Small intestine (tissue), 7 donors: ENCODE data around the gene ROBO2. TPM values are rescaled to one million over a fixed set of nuclear protein-coding genes. Genes with fewer than 3 reads are reported as not detected.

Source experiments
- DNase-seq, 2 donors: peaks; one replicate each; pipeline versions ENCODE4 v3.0.0 to v3.0.0-alpha.2; 2013
- FAIRE-seq: peaks from 2 replicates; lab custom pipeline; 2012; peaks lifted over from hg19 to GRCh38; lab: Jason Lieb, UNC
- H3K27ac ChIP-seq, 3 donors: one replicate each; pipeline ENCODE4 v1.5.1; 2013; ENCODE audit warnings: low read length in 2 of 3, mild to moderate bottlenecking in 2 of 3, control low read depth in 1 of 3, inconsistent platforms in 1 of 3, low read depth in 1 of 3, moderate library complexity in 1 of 3
- H3K27me3 ChIP-seq, 3 donors: one replicate each; pipeline ENCODE4 v1.6.1; 2013; ENCODE audit warnings: low read length in 3 of 3, inconsistent platforms in 1 of 3; ENCODE audit not compliant: control insufficient read depth in 3 of 3, insufficient read depth in 3 of 3
- H3K36me3 ChIP-seq, 3 donors: one replicate each; pipeline ENCODE4 v1.6.1; 2013; ENCODE audit warnings: low read length in 3 of 3, inconsistent platforms in 1 of 3, low read depth in 1 of 3, mild to moderate bottlenecking in 1 of 3, moderate library complexity in 1 of 3; ENCODE audit not compliant: control insufficient read depth in 3 of 3, insufficient read depth in 2 of 3
- H3K4me1 ChIP-seq, 3 donors: one replicate each; pipeline ENCODE4 v1.6.1; 2013; ENCODE audit warnings: low read length in 2 of 3, inconsistent platforms in 1 of 3, low read depth in 1 of 3, mild to moderate bottlenecking in 1 of 3, moderate library complexity in 1 of 3; ENCODE audit not compliant: control insufficient read depth in 3 of 3, insufficient read depth in 2 of 3
- H3K4me3 ChIP-seq, 3 donors: one replicate each; pipeline ENCODE4 v1.5.1; 2013; ENCODE audit warnings: low read length in 3 of 3, control low read depth in 1 of 3, inconsistent platforms in 1 of 3, low read depth in 1 of 3, mild to moderate bottlenecking in 1 of 3, moderate library complexity in 1 of 3
- H3K9me3 ChIP-seq, 2 donors: one replicate each; pipeline ENCODE4 v1.6.1; 2013; ENCODE audit warnings: low read depth in 1 of 2, low read length in 1 of 2; ENCODE audit not compliant: control insufficient read depth in 2 of 2, insufficient read depth in 1 of 2
- WGBS, 3 donors: extraction: QIAGEN DNeasy Blood & Tissue Kit; methylation state at CpG; one replicate each; pipeline ENCODE4 v1.1.7; 2013; 5-methylcytosine and 5-hydroxymethylcytosine counted together
- polyA plus RNA-seq, 4 donors: library from polyadenylated mRNA; stranded (reverse) in 3 of 4; unstranded in 1 of 4; fragments of 200-250 nt in 3 of 4; fragments of 120-200 nt in 1 of 4; gene quantifications; one replicate each; pipeline versions ENCODE4 v1.2.1 to v1.2.3, GENCODE V29; 2013
- donor health status: healthy with polysubstance abuse.
- donor health status: control.
- donor health status: control.
- donor health status: Bipolar disorder and iron deficiency.
- donor health status: healthy.

The ROBO2 gene
- polyA plus RNA-seq, 4 donors: under 0.01 to 19.9 (median 1.7) TPM; not detected in 1

DNA sequence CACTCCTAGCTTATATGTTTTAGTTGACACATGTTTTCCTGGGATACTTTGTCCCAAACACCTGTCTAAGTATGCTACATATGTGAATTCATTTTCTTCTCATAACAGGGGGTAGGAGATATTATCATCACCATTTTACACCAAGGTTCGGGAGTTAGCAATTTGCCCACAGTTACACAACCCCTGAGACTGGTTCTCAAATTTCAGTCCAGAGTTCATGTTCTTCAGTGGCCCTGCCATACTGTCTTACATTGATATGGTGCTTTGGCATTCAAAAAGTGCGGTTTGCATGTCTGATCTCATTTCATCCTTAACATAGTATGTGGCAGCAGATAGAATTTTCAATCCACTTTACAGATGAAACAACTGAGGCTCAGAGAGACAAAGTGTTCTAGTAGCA lies 38.4 kb downstream of the ROBO2 start:
- no peak for FAIRE-seq
- H3K4me1 ChIP-seq: peaks cover 0 to 11% (median 0%) of the 10 kb centered on the region in 3 donors

DNA sequence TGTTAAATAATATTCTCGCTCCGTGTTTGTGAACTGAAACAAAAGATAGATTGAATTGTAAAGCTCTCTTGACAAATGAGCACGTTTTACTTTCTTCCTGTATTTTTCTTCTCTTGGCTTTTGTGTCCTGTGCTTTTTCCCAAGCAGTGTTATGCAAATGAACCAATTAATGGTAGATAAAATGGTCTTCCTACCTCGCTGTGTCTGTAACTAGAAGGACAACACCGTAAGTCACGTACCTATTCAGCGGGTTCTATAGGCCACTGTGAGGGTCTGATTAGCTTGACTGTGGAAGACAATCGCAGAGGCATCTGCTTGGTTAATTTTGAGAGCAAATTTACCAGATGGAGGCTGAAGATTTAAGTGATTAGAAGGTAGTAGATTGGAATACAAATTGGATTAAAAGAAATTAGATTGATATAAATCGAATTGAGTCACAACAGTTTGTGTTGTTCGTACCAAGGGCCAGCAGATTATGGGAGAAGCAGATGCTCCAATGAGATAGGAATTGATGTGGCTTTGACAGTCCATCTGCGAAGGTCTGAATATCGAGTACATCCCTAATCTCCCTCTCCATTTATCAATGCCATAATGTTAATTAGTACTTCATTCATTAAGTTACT lies 40.2 kb downstream of the ROBO2 start:
- Histone ChIP-seq H3K4me3 (no peak overlapping the region), H3K27me3 (no peaks in the 10 kb centered on the region), H3K36me3 (no peaks in the 10 kb centered on the region), H3K27ac (no peak overlapping the region), H3K9me3 (no peaks in the 10 kb centered on the region), H3K4me1 (peaks cover 0 to 11% (median 0%) of the 10 kb centered on the region in 3 donors)
- no peak for DNase-seq
- no peak for FAIRE-seq
- WGBS, 3 donors: 83 to 86% (median 84%) methylated on average over 12 of the region's 12 CpGs

More for the DNA sequence above, 38.4 kb downstream of the ROBO2 start:
- Histone ChIP-seq H3K27me3 (no peaks in the 10 kb centered on the region), H3K4me3 (no peak overlapping the region), H3K9me3 (no peaks in the 10 kb centered on the region), H3K36me3 (no peaks in the 10 kb centered on the region), H3K27ac (no peak overlapping the region)
- DNase-seq: no peak
- WGBS, 3 donors: 51 to 72% (median 55%) methylated on average over 2 of the region's 2 CpGs

DNA sequence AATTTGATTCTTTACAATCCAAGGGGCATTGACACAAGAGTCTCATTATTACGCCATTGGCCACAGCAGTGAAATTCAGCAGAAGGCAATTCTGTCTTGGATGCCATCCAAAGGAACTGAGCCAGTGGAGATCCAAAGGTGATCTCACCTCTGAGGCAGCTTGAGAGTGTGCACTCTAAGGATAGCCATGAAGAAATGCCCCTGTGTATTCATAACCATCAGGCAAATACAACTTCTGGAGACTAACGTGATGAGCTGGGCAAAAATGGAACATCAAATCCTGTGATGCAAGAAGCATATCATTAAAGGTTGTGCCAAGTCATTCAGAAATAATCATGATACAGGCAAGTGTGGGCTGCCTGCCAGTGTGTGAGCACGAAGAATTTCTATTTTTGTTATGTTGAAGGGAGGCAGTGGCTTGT lies 41.4 kb downstream of the ROBO2 start:
- WGBS, 3 donors: 10 to 30% (median 24%) methylated on average over 3 of the region's 3 CpGs
- Histone ChIP-seq H3K9me3 (no peaks in the 10 kb centered on the region), H3K27me3 (no peaks in the 10 kb centered on the region), H3K27ac (no peak overlapping the region), H3K4me1 (peaks cover 0 to 11% (median 0%) of the 10 kb centered on the region in 3 donors), H3K4me3 (no peak overlapping the region), H3K36me3 (no peaks in the 10 kb centered on the region)
- DNase-seq: peak; percentile 82 to 89
- FAIRE-seq: no peak

DNA sequence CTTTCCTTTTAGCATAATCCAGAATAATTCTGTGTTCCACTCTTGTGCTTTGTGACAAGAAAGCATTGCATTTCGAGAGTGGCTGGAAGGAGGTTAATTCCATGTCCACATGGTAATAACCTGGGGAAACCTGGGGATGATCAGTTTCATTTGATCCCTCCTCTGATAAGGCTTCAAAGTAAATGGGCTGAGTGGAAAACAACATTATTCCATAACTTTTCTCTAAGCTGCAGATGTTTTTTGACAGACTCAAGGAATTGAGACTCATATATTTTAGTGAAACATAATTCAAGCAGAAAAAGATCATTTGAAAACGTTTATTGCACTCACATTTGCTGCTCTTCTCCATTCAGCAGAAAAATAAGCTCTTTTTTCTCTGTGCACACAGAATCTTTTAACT lies 44.6 kb downstream of the ROBO2 start:
- H3K9me3 ChIP-seq: no peaks in the 10 kb centered on the region
- H3K27me3 ChIP-seq: no peaks in the 10 kb centered on the region
- H3K27ac ChIP-seq: no peak overlapping the region
- H3K36me3 ChIP-seq: no peaks in the 10 kb centered on the region
- no peak overlapping the region for H3K4me3 ChIP-seq
- no peak for FAIRE-seq
- no peak for DNase-seq
- peaks cover 0 to 11% (median 0%) of the 10 kb centered on the region in 3 donors for H3K4me1 ChIP-seq
- 49 to 71% (median 65%) methylated on average over 2 of the region's 2 CpGs for WGBS, 3 donors

DNA sequence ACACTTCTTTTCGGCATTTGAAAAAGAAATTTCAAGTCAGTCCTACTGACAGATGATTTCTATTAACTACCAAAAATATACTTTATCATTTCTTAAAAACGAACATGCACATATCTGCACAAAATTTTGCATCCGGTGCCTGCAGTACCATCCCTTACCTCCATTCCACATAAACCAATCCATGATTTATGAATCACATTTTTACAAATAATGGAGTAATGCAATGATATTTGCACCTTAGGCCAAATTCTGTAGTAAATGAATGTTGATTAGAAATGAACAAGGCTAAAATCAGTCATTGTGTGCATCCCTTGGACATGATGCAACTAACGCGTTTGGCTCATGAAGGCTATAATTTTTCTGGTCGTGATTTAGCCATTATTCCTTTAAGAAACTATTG lies 46.5 kb downstream of the ROBO2 start:
- Histone ChIP-seq H3K36me3 (no peaks in the 10 kb centered on the region), H3K9me3 (no peaks in the 10 kb centered on the region), H3K27ac (no peak overlapping the region), H3K4me1 (peaks cover 0 to 9% (median 0%) of the 10 kb centered on the region in 3 donors), H3K4me3 (no peak overlapping the region), H3K27me3 (no peaks in the 10 kb centered on the region)
- DNase-seq (no peak), FAIRE-seq (no peak)
- 91 to 94% (median 93%) methylated on average over 6 of the region's 6 CpGs for WGBS, 3 donors

DNA sequence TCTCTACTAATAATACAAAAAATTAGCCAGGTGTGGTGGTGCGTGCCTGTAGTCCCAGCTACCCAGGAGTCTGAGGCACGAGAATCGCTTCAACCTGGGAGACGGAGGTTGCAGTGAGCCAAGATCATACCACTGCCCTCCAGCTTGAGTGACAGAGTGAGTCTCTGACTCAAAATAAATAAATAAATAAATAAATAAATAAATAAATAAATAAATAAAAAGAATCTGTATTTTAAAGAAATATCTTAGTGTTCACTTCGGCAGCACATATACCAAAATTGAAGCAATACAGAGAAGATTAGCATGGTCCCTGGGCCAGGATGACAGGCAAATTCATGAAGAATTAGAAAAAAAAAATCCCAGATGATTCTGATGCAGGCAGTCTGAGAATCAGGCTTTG lies 51.9 kb downstream of the ROBO2 start:
- Histone ChIP-seq H3K9me3 (no peaks in the 10 kb centered on the region), H3K27ac (no peak overlapping the region), H3K36me3 (no peaks in the 10 kb centered on the region), H3K27me3 (no peaks in the 10 kb centered on the region), H3K4me1 (no peaks in the 10 kb centered on the region), H3K4me3 (no peak overlapping the region)
- no peak for FAIRE-seq
- no peak for DNase-seq
- 96 to 98% (median 97%) methylated on average over 5 of the region's 5 CpGs for WGBS, 3 donors

DNA sequence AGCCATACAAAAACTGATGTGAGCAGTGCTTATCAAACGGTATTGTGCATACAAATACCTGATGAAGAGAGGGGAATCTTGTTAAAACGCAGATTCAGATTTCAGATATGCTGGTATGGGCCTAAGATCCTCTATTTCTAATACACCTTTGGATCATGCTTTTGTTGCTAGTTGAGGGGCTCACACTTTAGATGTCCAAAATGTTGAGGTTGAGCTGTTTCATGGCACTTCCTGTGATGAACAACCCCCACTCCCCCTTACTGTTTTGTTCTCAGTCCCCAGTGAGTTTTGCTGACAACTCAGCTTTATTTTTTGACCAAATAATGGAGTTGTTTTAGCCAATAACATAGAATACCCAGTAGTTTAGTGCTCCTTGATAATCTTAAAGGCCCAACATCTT lies 53.2 kb downstream of the ROBO2 start:
- Histone ChIP-seq H3K4me1 (no peaks in the 10 kb centered on the region), H3K9me3 (peaks cover 0 to 3% of the 10 kb centered on the region in 2 donors), H3K4me3 (no peak overlapping the region), H3K27ac (no peak overlapping the region), H3K36me3 (peaks cover 0 to 3% (median 0%) of the 10 kb centered on the region in 3 donors), H3K27me3 (no peaks in the 10 kb centered on the region)
- 65 to 75% (median 71%) methylated on average over 2 of the region's 2 CpGs for WGBS, 3 donors
- no peak for FAIRE-seq
- DNase-seq: no peak

DNA sequence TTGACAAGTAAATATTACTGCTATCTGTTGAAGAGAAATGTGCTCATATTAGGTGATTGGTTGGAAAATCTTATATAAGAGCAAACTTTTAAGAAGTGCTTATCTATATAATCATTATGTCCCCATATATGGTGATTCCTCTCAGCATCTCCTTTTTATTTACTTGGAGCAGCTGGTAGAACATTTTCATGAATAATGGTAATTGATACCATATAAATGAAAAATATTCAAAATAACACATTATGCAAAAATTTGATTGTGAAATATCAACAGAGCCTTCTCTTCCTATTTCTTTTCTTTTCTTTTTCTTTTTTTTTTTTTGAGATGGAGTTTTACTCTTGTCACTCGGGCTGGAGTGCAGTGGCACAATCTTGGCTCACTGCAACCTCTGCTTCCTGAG lies 56.2 kb downstream of the ROBO2 start:
- DNase-seq (no peak), FAIRE-seq (no peak)
- WGBS, 3 donors: 47 to 76% (median 72%) methylated on average over 1 of the region's 1 CpG
- H3K27me3 ChIP-seq: no peaks in the 10 kb centered on the region
- no peak overlapping the region for H3K4me3 ChIP-seq
- H3K36me3 ChIP-seq: peaks cover 0 to 5% (median 0%) of the 10 kb centered on the region in 3 donors
- peaks cover 0 to 4% of the 10 kb centered on the region in 2 donors for H3K9me3 ChIP-seq
- no peak overlapping the region for H3K27ac ChIP-seq
- no peaks in the 10 kb centered on the region for H3K4me1 ChIP-seq
